Ascending aorta (tissue), 2 donors: ENCODE results near the gene VWC2L. TPM values are rescaled to one million over a fixed set of nuclear protein-coding genes. Genes with fewer than 3 reads are reported as not detected.

Source experiments
- DNase-seq, 2 donors: peaks; one replicate each; pipeline ENCODE4 v3.0.0-alpha.2; 2019; ENCODE audit warnings: low spot score in 2 of 2
- H3K27ac ChIP-seq, 2 donors: fragments of 200-600 bp; sonication (generic); one replicate each; pipeline ENCODE4 v1.5.1; 2016 to 2017; ENCODE audit warnings: mild to moderate bottlenecking in 1 of 2
- H3K27me3 ChIP-seq: fragments of 200-600 bp; sonication (generic); one replicate; pipeline ENCODE4 v1.5.1; 2017
- H3K36me3 ChIP-seq, 2 donors: fragments of 200-600 bp; sonication (generic); one replicate each; pipeline ENCODE4 v1.5.1; 2016
- H3K4me1 ChIP-seq, 2 donors: fragments of 200-600 bp; sonication (generic); one replicate each; pipeline ENCODE4 v1.5.1; 2016 to 2017; ENCODE audit warnings: mild to moderate bottlenecking in 1 of 2
- H3K4me3 ChIP-seq, 2 donors: fragments of 200-600 bp; sonication (generic); one replicate each; pipeline ENCODE4 v1.5.1; 2016 to 2017; ENCODE audit warnings: mild to moderate bottlenecking in 1 of 2
- H3K9me3 ChIP-seq, 2 donors: fragments of 200-600 bp; sonication (generic); one replicate each; pipeline ENCODE4 v1.5.1; 2016
- CTCF ChIP-seq, 3 experiments: fragments of 200-600 bp in 2 of 3; fragments of 450-650 bp in 1 of 3; sonication (generic) in 2 of 3; IDR thresholded peaks; one replicate each; pipeline ENCODE4 v1.5.1; 2016 to 2019; ENCODE audit warnings: antibody characterized with exemption in 3 of 3, mild to moderate bottlenecking in 1 of 3, moderate library complexity in 1 of 3
- intact Hi-C: fragments of 100-400 bp; cut with DNase I; formaldehyde crosslinking; loops from one replicate; pipeline ENCODE4 v1.15.1; 2023
- total RNA-seq: library from RNA; depleted of rRNA; stranded (reverse); fragments of >200 nt; gene quantifications from one replicate; pipeline ENCODE4 v1.1.0, GENCODE V29; 2016

The VWC2L gene
- total RNA-seq, 1 donor from 2014 or later = not detected

- no peak for TF ChIP-seq CTCF (IDR thresholded peaks at IDR 0.05)
- Histone ChIP-seq H3K36me3 (no peaks in the 10 kb centered on the region), H3K4me1 (no peaks in the 10 kb centered on the region), H3K27me3 (no peaks in the 10 kb centered on the region), H3K4me3 (no peak overlapping the region), H3K9me3 (no peaks in the 10 kb centered on the region), H3K27ac (no peak overlapping the region)
- intact Hi-C loops = no loop called here
- DNase-seq = no peak
These were observed 92.7 kb downstream of the VWC2L start for GRCh38 chr2:214503568-214503967.

GRCh38 chr2:214504599-214505376, 93.9 kb downstream of the VWC2L start:
- TF ChIP-seq CTCF (IDR thresholded peaks at IDR 0.05) = no peak
- no peaks in the 10 kb centered on the region for H3K27me3 ChIP-seq
- no peak overlapping the region for H3K4me3 ChIP-seq
- no peaks in the 10 kb centered on the region for H3K9me3 ChIP-seq
- no peak overlapping the region for H3K27ac ChIP-seq
- intact Hi-C loops = no loop called here
- DNase-seq = no peak
- H3K4me1 ChIP-seq = no peaks in the 10 kb centered on the region
- no peaks in the 10 kb centered on the region for H3K36me3 ChIP-seq

- no peak overlapping the region for H3K27ac ChIP-seq
- DNase-seq = no peak
- no peaks in the 10 kb centered on the region for H3K27me3 ChIP-seq
- H3K9me3 ChIP-seq = no peaks in the 10 kb centered on the region
- TF ChIP-seq CTCF (IDR thresholded peaks at IDR 0.05) = no peak
- H3K4me1 ChIP-seq = no peaks in the 10 kb centered on the region
- H3K4me3 ChIP-seq = no peak overlapping the region
- intact Hi-C loops = no loop called here
- no peaks in the 10 kb centered on the region for H3K36me3 ChIP-seq
These were observed 96.2 kb downstream of the VWC2L start for GRCh38 chr2:214507032-214507431.

GRCh38 chr2:214514704-214515103, 103.8 kb downstream of the VWC2L start:
- intact Hi-C loops = no loop called here
- Histone ChIP-seq H3K27me3 (no peaks in the 10 kb centered on the region), H3K4me3 (no peak overlapping the region), H3K4me1 (no peaks in the 10 kb centered on the region), H3K36me3 (no peaks in the 10 kb centered on the region), H3K27ac (no peak overlapping the region), H3K9me3 (no peaks in the 10 kb centered on the region)
- no peak for TF ChIP-seq CTCF (IDR thresholded peaks at IDR 0.05)
- no peak for DNase-seq

GRCh38 chr2:214515111-214515510, 104.3 kb downstream of the VWC2L start:
- DNase-seq = no peak
- H3K9me3 ChIP-seq = no peaks in the 10 kb centered on the region
- intact Hi-C loops = no loop called here
- TF ChIP-seq CTCF (IDR thresholded peaks at IDR 0.05) = no peak
- H3K4me1 ChIP-seq = no peaks in the 10 kb centered on the region
- no peak overlapping the region for H3K4me3 ChIP-seq
- no peaks in the 10 kb centered on the region for H3K27me3 ChIP-seq
- H3K36me3 ChIP-seq = no peaks in the 10 kb centered on the region
- no peak overlapping the region for H3K27ac ChIP-seq
